Pancreas (tissue), 10 donors: ENCODE results near the gene PDCD1. TPM values are rescaled to one million over a fixed set of nuclear protein-coding genes. Genes with fewer than 3 reads are reported as not detected.

Source experiments
- ATAC-seq, 4 donors: fragments of 200-7000 bp; cut with Tn5 transposase; one replicate each; pipeline versions ENCODE4 v1.8.0 to v1.9.1; 2020; ENCODE audit warnings: mild to moderate bottlenecking in 4 of 4, moderate library complexity in 4 of 4
- DNase-seq, 6 donors: peaks; one replicate each; pipeline ENCODE4 v3.0.0-alpha.2; 2020
- FAIRE-seq: peaks from 2 replicates; lab custom pipeline; 2012; peaks lifted over from hg19 to GRCh38; lab: Jason Lieb, UNC
- H3K27ac ChIP-seq, 4 donors: fragments of 200-600 bp; sonication (generic); 1 replicate in 3 of 4; 2 replicates in 1 of 4; pipeline versions ENCODE4 v1.5.0 to v1.8.0; 2020
- H3K27me3 ChIP-seq, 4 donors: fragments of 200-600 bp; one replicate each; pipeline ENCODE4 v1.8.0; 2021
- H3K36me3 ChIP-seq, 3 donors: fragments of 200-600 bp; sonication (generic) in 1 of 3; one replicate each; pipeline versions ENCODE4 v1.5.0 to v1.8.0; 2020 to 2021
- H3K4me1 ChIP-seq, 3 donors: fragments of 200-600 bp; one replicate each; pipeline ENCODE4 v1.8.0; 2021
- H3K4me3 ChIP-seq, 4 donors: fragments of 200-600 bp; sonication (generic) in 2 of 4; one replicate each; pipeline versions ENCODE4 v1.5.0 to v1.8.0; 2020 to 2021
- H3K9me3 ChIP-seq, 4 donors: fragments of 200-600 bp; one replicate each; pipeline ENCODE4 v1.8.0; 2021
- WGBS, 2 donors: extraction: QIAGEN DNeasy Blood & Tissue Kit; methylation state at CpG; one replicate each; pipeline ENCODE4 v1.1.7; 2013; 5-methylcytosine and 5-hydroxymethylcytosine counted together
- intact Hi-C, 3 donors: fragments of 100-400 bp; cut with DNase I; formaldehyde crosslinking; loops; one replicate each; pipeline versions ENCODE4 v1.11.1 to v1.14.2; 2022
- polyA plus RNA-seq, 2 donors: library from polyadenylated mRNA; stranded (reverse); fragments of 200-250 nt; gene quantifications; one replicate each; pipeline ENCODE4 v1.2.3, GENCODE V29; 2013
- total RNA-seq, 6 donors: library from RNA; stranded (reverse); fragmentation: NEBNext Ultra II Directional in 4 of 6; extraction: Animal tissue kit (Norgen Biotek cat#: 25700) in 4 of 6; gene quantifications; one replicate each; pipeline versions ENCODE4 v1.2.1 to v1.2.4, GENCODE V29; 2021 to 2023
- TF ChIP-seq, protein P1 (sequence below), 4 donors: fragments of 200-600 bp; sonication (generic) in 3 of 4; IDR thresholded peaks; one replicate each; pipeline versions ENCODE4 v1.5.0 to v1.8.0; 2021; ENCODE audit warnings: antibody characterized with exemption in 4 of 4
- donor health status: healthy with polysubstance abuse.
- donor health status: DM: no; HTN: no; CAD: no; lungs with moderate emphysema.
- donor health status: DM: no; HTN: no; CAD: no.
- donor health status: control.
- donor health status: control.
- donor health status: Bipolar disorder and iron deficiency.
- donor health status: DM: yes; HTN: yes; CAD: no.
- donor health status: DM: no; HTN: no; CAD: no.
- donor health status: DM: no; HTN: no; CAD: no.
- donor health status: DM: yes; HTN: yes; CAD: no.

PDCD1 gene
- total and polyA plus RNA-seq, 8 donors = 0.09 to 0.63 (median 0.23) TPM; not detected in 1

DNA sequence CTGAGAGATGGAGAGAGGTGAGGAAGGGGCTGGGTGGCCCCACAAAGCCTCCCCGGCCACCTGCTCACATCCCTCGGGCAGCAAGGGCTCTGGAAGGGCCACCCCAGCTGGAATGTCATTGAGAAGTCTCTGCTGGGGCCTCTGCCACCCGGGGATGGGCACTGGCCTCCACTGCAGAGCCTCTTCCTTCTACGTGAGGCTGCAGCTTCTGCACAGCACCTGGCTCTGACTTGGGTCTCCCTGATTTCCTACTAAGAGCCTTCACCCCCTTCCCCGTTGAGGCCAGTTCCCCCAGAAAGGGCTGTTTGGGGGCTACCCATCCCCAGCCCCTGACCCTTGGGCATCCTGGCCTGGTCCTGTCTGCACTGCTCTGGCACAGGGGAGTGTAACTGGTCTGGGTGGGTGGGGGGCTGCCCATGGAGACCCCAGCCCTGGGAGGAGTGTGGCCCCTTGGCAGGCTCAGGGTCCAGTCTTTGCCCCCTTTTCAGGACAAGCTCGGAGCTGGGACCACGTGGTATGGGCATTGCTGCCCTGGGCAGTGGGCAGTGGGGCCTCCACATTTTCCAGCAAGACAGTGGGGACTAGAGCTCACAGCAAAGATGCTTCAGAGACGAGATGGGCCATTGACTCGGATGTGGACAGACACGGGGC, 5.6 kb downstream of the PDCD1 start:
- H3K27ac ChIP-seq = no peak overlapping the region
- no peak for ATAC-seq
- 82 to 86% methylated on average over 10 of the region's 10 CpGs for WGBS, 2 donors
- no peak for FAIRE-seq
- no peaks in the 10 kb centered on the region for H3K9me3 ChIP-seq
- H3K36me3 ChIP-seq = no peaks in the 10 kb centered on the region
- no peak overlapping the region for H3K4me3 ChIP-seq
- DNase-seq = peak in 4 of 6 donors; percentile 6 to 57 (median 34)
- no peaks in the 10 kb centered on the region for H3K4me1 ChIP-seq
- TF ChIP-seq, protein P1, sequence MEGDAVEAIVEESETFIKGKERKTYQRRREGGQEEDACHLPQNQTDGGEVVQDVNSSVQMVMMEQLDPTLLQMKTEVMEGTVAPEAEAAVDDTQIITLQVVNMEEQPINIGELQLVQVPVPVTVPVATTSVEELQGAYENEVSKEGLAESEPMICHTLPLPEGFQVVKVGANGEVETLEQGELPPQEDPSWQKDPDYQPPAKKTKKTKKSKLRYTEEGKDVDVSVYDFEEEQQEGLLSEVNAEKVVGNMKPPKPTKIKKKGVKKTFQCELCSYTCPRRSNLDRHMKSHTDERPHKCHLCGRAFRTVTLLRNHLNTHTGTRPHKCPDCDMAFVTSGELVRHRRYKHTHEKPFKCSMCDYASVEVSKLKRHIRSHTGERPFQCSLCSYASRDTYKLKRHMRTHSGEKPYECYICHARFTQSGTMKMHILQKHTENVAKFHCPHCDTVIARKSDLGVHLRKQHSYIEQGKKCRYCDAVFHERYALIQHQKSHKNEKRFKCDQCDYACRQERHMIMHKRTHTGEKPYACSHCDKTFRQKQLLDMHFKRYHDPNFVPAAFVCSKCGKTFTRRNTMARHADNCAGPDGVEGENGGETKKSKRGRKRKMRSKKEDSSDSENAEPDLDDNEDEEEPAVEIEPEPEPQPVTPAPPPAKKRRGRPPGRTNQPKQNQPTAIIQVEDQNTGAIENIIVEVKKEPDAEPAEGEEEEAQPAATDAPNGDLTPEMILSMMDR (IDR thresholded peaks at IDR 0.05) = no peak
- no peaks in the 10 kb centered on the region for H3K27me3 ChIP-seq
- intact Hi-C loops = no loop called here

DNA sequence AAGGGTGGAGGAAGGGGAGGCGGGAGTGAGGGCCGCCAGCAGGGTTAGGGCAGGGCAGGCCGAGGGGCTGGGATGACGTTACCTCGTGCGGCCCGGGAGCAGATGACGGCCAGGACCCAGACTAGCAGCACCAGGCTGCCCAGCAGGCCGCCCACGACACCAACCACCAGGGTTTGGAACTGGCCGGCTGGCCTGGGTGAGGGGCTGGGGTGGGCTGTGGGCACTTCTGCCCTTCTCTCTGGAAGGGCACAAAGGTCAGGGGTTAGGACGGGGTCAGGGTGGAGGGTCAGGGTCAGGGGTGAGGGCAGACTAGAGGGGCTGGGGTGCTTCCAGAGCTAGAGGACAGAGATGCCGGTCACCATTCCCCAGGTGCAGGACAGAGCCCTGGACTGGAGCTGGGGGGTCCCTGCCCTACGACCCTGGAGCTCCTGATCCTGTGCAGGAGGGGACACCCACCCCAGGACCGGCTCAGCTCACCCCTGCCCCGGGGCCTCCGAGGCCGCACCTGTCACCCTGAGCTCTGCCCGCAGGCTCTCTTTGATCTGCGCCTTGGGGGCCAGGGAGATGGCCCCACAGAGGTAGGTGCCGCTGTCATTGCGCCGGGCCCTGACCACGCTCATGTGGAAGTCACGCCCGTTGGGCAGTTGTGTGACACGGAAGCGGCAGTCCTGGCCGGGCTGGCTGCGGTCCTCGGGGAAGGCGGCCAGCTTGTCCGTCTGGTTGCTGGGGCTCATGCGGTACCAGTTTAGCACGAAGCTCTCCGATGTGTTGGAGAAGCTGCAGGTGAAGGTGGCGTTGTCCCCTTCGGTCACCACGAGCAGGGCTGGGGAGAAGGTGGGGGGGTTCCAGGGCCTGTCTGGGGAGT, 6.3 kb downstream of the PDCD1 start:
- Histone ChIP-seq H3K27ac (no peak overlapping the region), H3K27me3 (no peaks in the 10 kb centered on the region), H3K9me3 (no peaks in the 10 kb centered on the region), H3K4me1 (no peaks in the 10 kb centered on the region), H3K36me3 (no peaks in the 10 kb centered on the region), H3K4me3 (no peak overlapping the region)
- no peak for ATAC-seq
- intact Hi-C loops = no loop called here
- peak in 4 of 6 donors; percentile 3 to 74 (median 39) for DNase-seq
- FAIRE-seq = no peak
- WGBS, 2 donors = 88 to 93% methylated on average over 38 to 39 of the region's 39 CpGs
- TF ChIP-seq, protein P1 (IDR thresholded peaks at IDR 0.05) = no peak

DNA sequence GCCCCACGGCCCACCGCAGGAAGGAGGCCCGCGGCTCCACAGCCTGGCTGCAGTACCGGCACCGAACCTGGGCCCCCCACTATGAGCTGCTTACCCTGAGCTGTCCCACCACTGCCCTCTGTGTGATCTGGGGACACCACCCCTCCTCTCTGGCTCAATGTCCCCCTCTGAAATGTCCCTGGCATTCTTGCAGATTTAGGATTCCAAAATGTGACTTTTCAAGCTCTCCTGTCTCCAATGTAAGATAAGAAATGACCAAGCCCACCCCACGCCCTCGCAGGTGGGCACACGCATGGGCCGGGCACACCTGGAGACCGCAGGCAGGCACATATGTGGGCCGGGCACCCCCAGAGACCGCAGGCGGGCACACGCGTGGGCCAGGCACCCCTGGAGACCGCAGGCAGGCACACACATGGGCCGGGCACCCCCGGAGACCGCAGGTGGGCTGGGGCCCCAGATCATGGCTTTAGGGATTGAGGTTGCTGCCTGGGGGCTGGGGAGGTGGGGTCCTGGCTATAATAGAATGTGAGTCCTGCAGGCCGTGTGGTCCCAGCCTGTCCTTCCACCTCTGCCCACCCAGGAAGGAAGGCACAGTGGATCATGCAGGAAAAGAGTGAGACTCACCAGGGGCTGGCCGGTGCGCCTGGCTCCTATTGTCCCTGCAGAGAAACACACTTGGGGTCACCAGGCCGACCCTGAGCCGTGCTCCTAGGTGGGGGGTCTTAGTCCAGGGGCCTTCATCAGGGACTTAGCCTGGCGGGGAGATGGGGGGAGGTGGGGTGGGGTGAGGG, 7.2 kb downstream of the PDCD1 start:
- no peak overlapping the region for H3K4me3 ChIP-seq
- peak in 2 of 6 donors; percentile 20 to 58 for DNase-seq

DNA sequence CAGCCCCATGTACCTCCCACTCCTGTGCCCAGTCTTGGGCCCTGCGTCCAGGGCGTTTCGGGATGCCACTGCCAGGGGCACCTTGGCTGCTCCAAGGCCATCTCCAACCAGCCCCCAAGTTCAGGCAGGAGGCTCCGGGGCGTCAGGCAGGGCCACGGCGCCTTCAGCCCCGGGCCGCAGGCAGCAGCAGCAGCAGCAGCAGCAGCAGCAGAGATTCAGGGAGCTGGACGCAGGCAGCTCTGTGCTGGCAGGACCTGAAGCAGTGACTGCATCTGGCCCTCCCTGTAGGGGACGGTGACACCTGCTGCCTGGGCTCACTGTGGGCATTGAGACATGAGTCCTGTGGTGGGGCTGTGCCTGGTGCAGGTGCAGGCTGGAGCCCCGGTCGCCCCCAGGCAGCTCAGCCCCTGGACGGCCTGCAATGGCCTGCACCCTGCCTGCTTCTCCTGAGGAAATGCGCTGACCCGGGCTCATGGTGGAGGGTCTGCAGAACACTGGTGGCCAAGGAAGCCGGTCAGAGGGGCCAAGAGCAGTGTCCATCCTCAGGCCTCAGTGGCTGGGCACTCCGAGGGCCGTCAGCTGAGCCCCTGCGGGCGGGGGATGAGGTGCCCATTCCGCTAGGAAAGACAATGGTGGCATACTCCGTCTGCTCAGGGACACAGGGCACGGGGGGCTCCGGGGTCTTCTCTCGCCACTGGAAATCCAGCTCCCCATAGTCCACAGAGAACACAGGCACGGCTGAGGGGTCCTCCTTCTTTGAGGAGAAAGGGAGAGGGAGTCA, 8.0 kb downstream of the PDCD1 start:
- no peaks in the 10 kb centered on the region for H3K36me3 ChIP-seq
- 85 to 88% methylated on average over 27 of the region's 27 CpGs for WGBS, 2 donors

More for the DNA sequence above, 7.2 kb downstream of the PDCD1 start:
- no peak for FAIRE-seq
- Histone ChIP-seq H3K27me3 (no peaks in the 10 kb centered on the region), H3K36me3 (no peaks in the 10 kb centered on the region), H3K9me3 (no peaks in the 10 kb centered on the region), H3K27ac (no peak overlapping the region), H3K4me1 (no peaks in the 10 kb centered on the region)
- no peak for ATAC-seq
- 86 to 87% methylated on average over 26 of the region's 26 CpGs for WGBS, 2 donors
- intact Hi-C loops = no loop called here
- TF ChIP-seq, protein P1 (IDR thresholded peaks at IDR 0.05) = no peak

More for the DNA sequence above, 8.0 kb downstream of the PDCD1 start:
- TF ChIP-seq, protein P1 (IDR thresholded peaks at IDR 0.05) = no peak
- intact Hi-C loops = no loop called here
- DNase-seq (peak in 2 of 6 donors; percentile 24 to 61), FAIRE-seq (no peak), ATAC-seq (no peak)
- Histone ChIP-seq H3K27me3 (no peaks in the 10 kb centered on the region), H3K4me3 (no peak overlapping the region), H3K27ac (no peak overlapping the region), H3K9me3 (no peaks in the 10 kb centered on the region), H3K4me1 (no peaks in the 10 kb centered on the region)
